IMR-90 (cell line): ENCODE data around the gene ALG8.

Experiments used
- CEBPB ChIP-seq: IDR thresholded peaks from 2 replicates; pipeline ENCODE4 v1.6.1; 2012; ENCODE audit warnings: low read depth, low read length, improper control_type of control experiment
- CHD1 ChIP-seq: IDR thresholded peaks from 2 replicates; pipeline ENCODE4 v1.6.1; 2012; ENCODE audit warnings: low read depth, low read length, improper control_type of control experiment
- FOS ChIP-seq: fragments of 150-350 bp; IDR thresholded peaks from 2 replicates; pipeline ENCODE4 v1.6.1; 2016; ENCODE audit warnings: low read depth, low read length
- MAZ ChIP-seq: IDR thresholded peaks from 2 replicates; pipeline ENCODE4 v1.6.1; 2012; ENCODE audit warnings: low read depth, mild to moderate bottlenecking, low read length, improper control_type of control experiment, moderate library complexity, borderline replicate concordance
- NFE2L2 ChIP-seq: fragments of 150-350 bp; IDR thresholded peaks from 2 replicates; pipeline ENCODE4 v1.6.1; 2016; ENCODE audit warnings: low read depth, mild to moderate bottlenecking, low read length
- POLR2A ChIP-seq: IDR thresholded peaks from 2 replicates; pipeline ENCODE4 v1.6.1; 2012; ENCODE audit warnings: mild to moderate bottlenecking, low read depth, low read length
- RAD21 ChIP-seq: IDR thresholded peaks from 2 replicates; pipeline ENCODE4 v1.6.1; 2012; ENCODE audit warnings: low read length, improper control_type of control experiment
- RCOR1 ChIP-seq: IDR thresholded peaks from 2 replicates; pipeline ENCODE4 v1.6.1; 2012; ENCODE audit warnings: mild to moderate bottlenecking, low read length, improper control_type of control experiment; ENCODE audit not compliant: insufficient replicate concordance
- RFX5 ChIP-seq: IDR thresholded peaks from 2 replicates; pipeline ENCODE4 v1.8.0; 2012; ENCODE audit warnings: low read depth, mild to moderate bottlenecking, low read length, moderate library complexity
- SMC3 ChIP-seq: fragments of 150-350 bp; IDR thresholded peaks from 2 replicates; pipeline ENCODE4 v1.6.1; 2016; ENCODE audit warnings: low read depth, mild to moderate bottlenecking, antibody characterized with exemption, low read length, moderate library complexity
- TF ChIP-seq, protein P1 (sequence below): conservative IDR thresholded peaks from 2 replicates; pipeline ENCODE4 v1.5.1; 2012; ENCODE audit warnings: mild to moderate bottlenecking, low read depth, low read length, improper control_type of control experiment
- TF ChIP-seq, protein P2 (sequence below): fragments of 150-350 bp; IDR thresholded peaks from 2 replicates; pipeline ENCODE4 v1.6.1; 2017; ENCODE audit warnings: mild to moderate bottlenecking, antibody characterized with exemption, low read length, low read depth
- TF ChIP-seq, protein P3 (sequence below): fragments of 150-350 bp; IDR thresholded peaks from 2 replicates; pipeline ENCODE4 v1.6.1; 2016; ENCODE audit warnings: low read depth, mild to moderate bottlenecking, low read length, moderate library complexity, borderline replicate concordance

DNA sequence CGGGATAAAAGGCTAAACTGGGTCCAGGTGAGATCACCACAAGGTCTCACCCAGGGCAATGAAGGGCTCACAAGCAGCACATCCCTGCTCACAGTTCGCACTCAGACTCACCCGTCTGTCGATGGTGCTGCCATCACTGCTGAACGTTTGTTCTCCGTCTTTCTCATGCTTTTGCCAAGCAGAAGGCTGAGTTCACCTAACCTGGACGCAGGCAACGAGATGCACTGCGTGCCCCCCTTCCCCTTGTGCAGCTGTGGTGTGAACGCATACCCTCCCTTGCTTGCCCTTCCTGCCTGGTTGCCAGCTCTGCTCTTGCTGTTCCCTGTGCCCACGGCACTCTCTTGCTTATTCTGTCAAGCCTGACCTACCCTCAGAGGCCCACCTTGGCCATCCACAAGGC lies 31.0 kb upstream of the ALG8 start:
- TF ChIP-seq RAD21 (no peak), RFX5 (no peak), MAZ (no peak), CEBPB (no peak), RCOR1 (no peak), NFE2L2 (no peak), POLR2A (no peak), CHD1 (no peak), FOS (no peak), SMC3 (no peak)
- TF ChIP-seq, protein P1, sequence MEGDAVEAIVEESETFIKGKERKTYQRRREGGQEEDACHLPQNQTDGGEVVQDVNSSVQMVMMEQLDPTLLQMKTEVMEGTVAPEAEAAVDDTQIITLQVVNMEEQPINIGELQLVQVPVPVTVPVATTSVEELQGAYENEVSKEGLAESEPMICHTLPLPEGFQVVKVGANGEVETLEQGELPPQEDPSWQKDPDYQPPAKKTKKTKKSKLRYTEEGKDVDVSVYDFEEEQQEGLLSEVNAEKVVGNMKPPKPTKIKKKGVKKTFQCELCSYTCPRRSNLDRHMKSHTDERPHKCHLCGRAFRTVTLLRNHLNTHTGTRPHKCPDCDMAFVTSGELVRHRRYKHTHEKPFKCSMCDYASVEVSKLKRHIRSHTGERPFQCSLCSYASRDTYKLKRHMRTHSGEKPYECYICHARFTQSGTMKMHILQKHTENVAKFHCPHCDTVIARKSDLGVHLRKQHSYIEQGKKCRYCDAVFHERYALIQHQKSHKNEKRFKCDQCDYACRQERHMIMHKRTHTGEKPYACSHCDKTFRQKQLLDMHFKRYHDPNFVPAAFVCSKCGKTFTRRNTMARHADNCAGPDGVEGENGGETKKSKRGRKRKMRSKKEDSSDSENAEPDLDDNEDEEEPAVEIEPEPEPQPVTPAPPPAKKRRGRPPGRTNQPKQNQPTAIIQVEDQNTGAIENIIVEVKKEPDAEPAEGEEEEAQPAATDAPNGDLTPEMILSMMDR: no peak
- TF ChIP-seq, protein P2, sequence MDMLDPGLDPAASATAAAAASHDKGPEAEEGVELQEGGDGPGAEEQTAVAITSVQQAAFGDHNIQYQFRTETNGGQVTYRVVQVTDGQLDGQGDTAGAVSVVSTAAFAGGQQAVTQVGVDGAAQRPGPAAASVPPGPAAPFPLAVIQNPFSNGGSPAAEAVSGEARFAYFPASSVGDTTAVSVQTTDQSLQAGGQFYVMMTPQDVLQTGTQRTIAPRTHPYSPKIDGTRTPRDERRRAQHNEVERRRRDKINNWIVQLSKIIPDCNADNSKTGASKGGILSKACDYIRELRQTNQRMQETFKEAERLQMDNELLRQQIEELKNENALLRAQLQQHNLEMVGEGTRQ: no peak
- TF ChIP-seq, protein P3, sequence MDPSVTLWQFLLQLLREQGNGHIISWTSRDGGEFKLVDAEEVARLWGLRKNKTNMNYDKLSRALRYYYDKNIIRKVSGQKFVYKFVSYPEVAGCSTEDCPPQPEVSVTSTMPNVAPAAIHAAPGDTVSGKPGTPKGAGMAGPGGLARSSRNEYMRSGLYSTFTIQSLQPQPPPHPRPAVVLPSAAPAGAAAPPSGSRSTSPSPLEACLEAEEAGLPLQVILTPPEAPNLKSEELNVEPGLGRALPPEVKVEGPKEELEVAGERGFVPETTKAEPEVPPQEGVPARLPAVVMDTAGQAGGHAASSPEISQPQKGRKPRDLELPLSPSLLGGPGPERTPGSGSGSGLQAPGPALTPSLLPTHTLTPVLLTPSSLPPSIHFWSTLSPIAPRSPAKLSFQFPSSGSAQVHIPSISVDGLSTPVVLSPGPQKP: no peak
